ENCODE measurements around the gene MRPS16.

GRCh38 chr10:73262880-73263555 lies 10.6 kb upstream of the MRPS16 start:
- no peak for TF ChIP-seq CTCF (IDR thresholded peaks at IDR 0.05; ENCODE audit: insufficient read depth, low read length, poor library complexity, severe bottlenecking)
- no peak for TF ChIP-seq EZH2phosphoT487 (conservative IDR thresholded peaks at IDR 0.05; ENCODE audit: low read length)
